K562 (cell line): Measurements from ENCODE around the gene IL4I1. TPM values are rescaled to one million over a fixed set of nuclear protein-coding genes. Genes with fewer than 3 reads are reported as not detected.

Experiments used
- ATAC-seq: fragments of 200-7000 bp; cut with Tn5 transposase; 3 replicates; pipeline ENCODE4 v1.9.1; 2020; ENCODE audit warnings: moderate library complexity
- BruUV-seq: library from RNA; stranded (reverse); fragments of 400-500 nt; replicated peaks from 2 replicates; lab custom pipeline; 2021; lab: Mats Ljungman, UMichigan
- CTCF ChIA-PET: fragments of 300-600 bp; formaldehyde crosslinking; extraction: SDS; loops from one replicate; lab custom pipeline; 2021; ENCODE audit warnings: low intra/inter-chr PET ratio; lab: Yijun Ruan, JAX
- POLR2A ChIA-PET: fragments of 300-600, 350-650 bp; sonication (Branson Sonifier 250); formaldehyde crosslinking; extraction: SDS; loops from one replicate; lab custom pipeline; 2021; ENCODE audit warnings: antibody characterized with exemption, inconsistent platforms; lab: Yijun Ruan, JAX
- DNase-seq, 4 experiments: peaks; one replicate each; pipeline versions ENCODE4 v3.0.0 to v3.0.0-alpha.2; 2011 to 2018; ENCODE audit warnings: low spot score in 3 of 4, mixed read lengths in 3 of 4; ENCODE audit errors: extremely low read depth in 1 of 4
- FAIRE-seq: peaks from 2 replicates; lab custom pipeline; 2011; peaks lifted over from hg19 to GRCh38; lab: Jason Lieb, UNC
- H2AFZ ChIP-seq: 2 replicates; pipeline ENCODE4 v1.6.0; 2011; ENCODE audit warnings: low read depth, low read length, control low read depth, inconsistent platforms
- H3K27ac ChIP-seq: fragments of 200-600 bp; 3 replicates; pipeline ENCODE4 v1.8.0; 2011; ENCODE audit warnings: low read depth, mild to moderate bottlenecking, control low read depth, inconsistent platforms, low read length, moderate library complexity, mixed read lengths; ENCODE audit errors: extremely low read depth
- H3K27me3 ChIP-seq, 2 experiments: fragments of 300-600 bp in 1 of 2; 2 replicates in 1 of 2; 3 replicates in 1 of 2; pipeline versions ENCODE4 v1.6.0 to v1.8.0; 2011; ENCODE audit warnings: inconsistent platforms in 2 of 2, low read length in 2 of 2, mild to moderate bottlenecking in 1 of 2, mixed read lengths in 1 of 2, moderate library complexity in 1 of 2; ENCODE audit not compliant: control insufficient read depth in 2 of 2, insufficient read depth in 2 of 2
- H3K36me3 ChIP-seq: fragments of 300-600 bp; 3 replicates; pipeline ENCODE4 v1.8.0; 2011; ENCODE audit warnings: mild to moderate bottlenecking, low read length, inconsistent platforms; ENCODE audit not compliant: control insufficient read depth, insufficient read depth
- H3K4me1 ChIP-seq, 2 experiments: fragments of 200-600 bp in 1 of 2; replicated peaks in 1 of 2; 2 replicates in 1 of 2; 3 replicates in 1 of 2; pipeline versions ENCODE4 v1.5.1 to v1.8.0; 2011; ENCODE audit warnings: inconsistent platforms in 2 of 2, low read length in 2 of 2, mild to moderate bottlenecking in 1 of 2, mixed read lengths in 1 of 2, moderate library complexity in 1 of 2; ENCODE audit not compliant: control insufficient read depth in 2 of 2, insufficient read depth in 2 of 2
- H3K4me2 ChIP-seq: 2 replicates; pipeline ENCODE4 v1.6.1; 2011; ENCODE audit warnings: low read length, control low read depth, inconsistent platforms, mixed read lengths; ENCODE audit not compliant: insufficient read depth
- H3K4me3 ChIP-seq: fragments of 200-600 bp; sonication (generic), shearing (Covaris generic); 2 replicates; pipeline ENCODE4 v1.5.1; 2016; ENCODE audit warnings: control low read depth, inconsistent platforms
- H3K79me2 ChIP-seq: fragments of 200-600 bp; 3 replicates; pipeline ENCODE4 v1.8.0; 2011; ENCODE audit warnings: low read length, inconsistent platforms; ENCODE audit not compliant: control insufficient read depth, insufficient read depth
- H3K9ac ChIP-seq, 2 experiments: 2 replicates each; pipeline versions ENCODE4 v1.6.0 to v1.6.1; 2011; ENCODE audit warnings: low read depth in 2 of 2, low read length in 2 of 2, control low read depth in 1 of 2, inconsistent platforms in 1 of 2, mild to moderate bottlenecking in 1 of 2, mixed read lengths in 1 of 2; ENCODE audit not compliant: insufficient read depth in 1 of 2
- H3K9me1 ChIP-seq: one replicate; pipeline ENCODE4 v1.6.0; 2011; ENCODE audit warnings: inconsistent platforms, mild to moderate bottlenecking, low read length, moderate library complexity; ENCODE audit not compliant: control insufficient read depth, insufficient read depth
- H3K9me3 ChIP-seq: replicated peaks from 2 replicates; pipeline ENCODE4 v1.5.1; 2011; ENCODE audit warnings: low read depth, low read length, inconsistent platforms; ENCODE audit not compliant: control insufficient read depth, insufficient read depth
- H4K20me1 ChIP-seq: replicated peaks from 2 replicates; pipeline ENCODE4 v1.6.1; 2011; ENCODE audit warnings: low read length, inconsistent platforms, mixed read lengths; ENCODE audit not compliant: control insufficient read depth, insufficient read depth
- BCL6 ChIP-seq: fragments of 250-450 bp; sonication (Bioruptor Pico); IDR thresholded peaks from 2 replicates; pipeline ENCODE4 v1.4.0; 2020
- FOXJ2 ChIP-seq: fragments of 200-800 bp; sonication (Bioruptor generic); IDR thresholded peaks from 2 replicates; pipeline ENCODE4 v1.6.1; 2016; ENCODE audit warnings: missing genetic modification characterization, missing compliant biosample characterization
- PRDM10 ChIP-seq: fragments of 450-650 bp; IDR thresholded peaks from 2 replicates; pipeline ENCODE4 v1.6.1; 2018; ENCODE audit not compliant: partially characterized antibody
- PURB ChIP-seq: sonication (generic); formaldehyde crosslinking; IDR thresholded peaks from 2 replicates; pipeline ENCODE4 v1.9.0; 2021; ENCODE audit warnings: low read depth, mild to moderate bottlenecking, missing genetic modification reagents
- SNIP1 ChIP-seq: fragments of 450-650 bp; IDR thresholded peaks from 2 replicates; pipeline ENCODE4 v1.7.1; 2017; ENCODE audit warnings: low read depth, mild to moderate bottlenecking
- TOE1 ChIP-seq, 2 experiments: fragments of 450-650 bp in 1 of 2; sonication (generic) in 1 of 2; formaldehyde crosslinking in 1 of 2; IDR thresholded peaks; 2 replicates each; pipeline versions ENCODE4 v1.7.1 to v1.8.0; 2016 to 2022; ENCODE audit warnings: borderline replicate concordance in 2 of 2, mild to moderate bottlenecking in 2 of 2, antibody characterized with exemption in 1 of 2, inconsistent platforms in 1 of 2, low read depth in 1 of 2, missing genetic modification reagents in 1 of 2, moderate library complexity in 1 of 2
- TSHZ1 ChIP-seq: fragments of 250-450 bp; sonication (Bioruptor Pico); IDR thresholded peaks from 2 replicates; pipeline ENCODE4 v1.4.0; 2020; ENCODE audit warnings: mild to moderate bottlenecking, moderate library complexity
- ZBTB33 ChIP-seq: sonication (generic); formaldehyde crosslinking; IDR thresholded peaks from 2 replicates; pipeline ENCODE4 v1.8.1; 2023; ENCODE audit warnings: mild to moderate bottlenecking, missing genetic modification reagents
- ZC3H11A ChIP-seq: IDR thresholded peaks from 2 replicates; pipeline ENCODE4 v1.6.1; 2012; ENCODE audit warnings: low read depth, low read length, improper control_type of control experiment
- ZNF124 ChIP-seq: sonication (generic); formaldehyde crosslinking; IDR thresholded peaks from 2 replicates; pipeline ENCODE4 v1.8.1; 2022; ENCODE audit warnings: missing genetic modification reagents
- ZNF316 ChIP-seq: fragments of 450-650 bp; IDR thresholded peaks from 2 replicates; pipeline ENCODE4 v1.6.1; 2016
- WGBS: fragments of 100-300 bp; shearing (Covaris generic); methylation state at CpG from one replicate; pipeline ENCODE4 v1.1.6; 2016; ENCODE audit warnings: low coverage, mixed read lengths; ENCODE audit not compliant: insufficient coverage; ENCODE audit errors: missing lambda C conversion rate; 5-methylcytosine and 5-hydroxymethylcytosine counted together
- in situ Hi-C: fragments of 300-500 bp; cut with MboI; formaldehyde crosslinking; loops from 4 replicates; pipeline ENCODE4 v1.15.0; 2018; ENCODE audit warnings: inconsistent platforms, mixed read lengths
- intact Hi-C: fragments of 100-400 bp; cut with micrococcal nuclease; formaldehyde crosslinking; loops from 2 replicates; pipeline ENCODE4 v1.14.2; 2022
- polyA plus RNA-seq, 8 experiments: library from polyadenylated mRNA; depleted of rRNA in 4 of 8; stranded (reverse) in 5 of 8; unstranded in 3 of 8; fragments of >200 nt; fragmentation: Nextera tagmentation in 2 of 8; fragmentation: Illumina TruSeq in 1 of 8; extraction: Ambion mirVana in 2 of 8; extraction: Trizol in 1 of 8; gene quantifications; 2 replicates each; pipeline versions ENCODE4 v1.2.1 to v1.2.3, GENCODE V29; 2011 to 2014; ENCODE audit warnings: inconsistent platforms in 1 of 8, missing spikeins in 1 of 8
- total RNA-seq, 7 experiments: library from RNA; depleted of rRNA in 6 of 7; stranded (reverse); fragments of >200 nt in 6 of 7; fragmentation: Illumina TruSeq in 2 of 7; extraction: Trizol in 2 of 7; gene quantifications; 2 replicates each; pipeline versions ENCODE4 v1.2.1 to v1.2.3, GENCODE V29; 2011 to 2021; ENCODE audit warnings: low replicate concordance in 1 of 7

Gene IL4I1
- total and polyA plus RNA-seq, 9 of the 15 experiments (the other 6 are each of a cell fraction or from before 2014, with no cell fraction given), result 0.06 to 0.95 (median 0.43) TPM; not detected in 2

- TF ChIP-seq TSHZ1 (CRISPR knock-in tag) (no peak), FOXJ2 (no peak), PURB (CRISPR knock-in tag) (no peak), ZNF316 (no peak), ZC3H11A (no peak)
Measured at GRCh38 chr19:49888510-49888824, 8.2 kb downstream of the IL4I1 start (continued).

- H3K27ac ChIP-seq, result no peak overlapping the region
- H3K4me2 ChIP-seq, result no peak overlapping the region
- no peak overlapping the region for H3K4me3 ChIP-seq
- ChIA-PET POLR2A (no interaction called here), CTCF (no interaction called here)
- peaks cover 3% of the 10 kb centered on the region for H3K9me1 ChIP-seq
- no peak overlapping the region for H2AFZ ChIP-seq
- intact Hi-C loops (no loop called here), in situ Hi-C loops (no loop called here)
- peaks cover 21% of the 10 kb centered on the region for H3K36me3 ChIP-seq
- no peak for ATAC-seq
- H3K4me1 ChIP-seq, result peaks cover 12 to 56% of the 10 kb centered on the region in 2 experiments
- no peaks in the 10 kb centered on the region for H3K27me3 ChIP-seq
- no TSS peak for BruUV-seq
- H4K20me1 ChIP-seq, result no peaks in the 10 kb centered on the region
- DNase-seq, result no peak
- H3K79me2 ChIP-seq, result no peaks in the 10 kb centered on the region
- no peak for FAIRE-seq
- peak overlapping the region in 1 of 2 experiments; percentile 43; a peak in 2 of 4 replicates for H3K9ac ChIP-seq
- 88% methylated on average over 17 of the region's 54 CpGs for WGBS
- H3K9me3 ChIP-seq, result no peaks in the 10 kb centered on the region
- TF ChIP-seq TOE1 (IDR thresholded peaks at IDR 0.05; ENCODE audit: borderline replicate concordance), result no peak
- TF ChIP-seq TOE1 (CRISPR knock-in tag; IDR thresholded peaks at IDR 0.05; ENCODE audit: borderline replicate concordance, low read depth), result no peak
- TF ChIP-seq SNIP1, result no peak
- TF ChIP-seq BCL6, result no peak
- TF ChIP-seq PRDM10, result no peak
- TF ChIP-seq ZNF124 (CRISPR knock-in tag), result no peak
- 0 out of 2 replicates have a peak, but pooled peaks have one; percentile 35 for TF ChIP-seq ZBTB33 (CRISPR knock-in tag)
Measured at GRCh38 chr19:49887665-49888509, 8.8 kb downstream of the IL4I1 start.
